ENCODE results near the gene SLC22A3. TPM values are rescaled to one million over a fixed set of nuclear protein-coding genes. Genes with fewer than 3 reads are reported as not detected.

SLC22A3 gene
- total and polyA plus RNA-seq, 2 of the 4 experiments (the other 2 are of a cell fraction) = not detected

- CTCF ChIA-PET = no interaction called here
- no peak overlapping the region for H2BK120ac ChIP-seq (ENCODE audit: low read depth, low read length)
- 0 out of 2 replicates have a peak, but pooled peaks cover 3% of the 10 kb centered on the region for H3K9me3 ChIP-seq (ENCODE audit: control insufficient read depth, insufficient read depth, low read length)
- TF ChIP-seq NFE2L2 (IDR thresholded peaks at IDR 0.05; ENCODE audit: low read depth, low read length) (no peak), RFX5 (IDR thresholded peaks at IDR 0.05; ENCODE audit: low read depth, low read length) (no peak), ELK1 (IDR thresholded peaks at IDR 0.05; ENCODE audit: borderline replicate concordance, low read depth, low read length) (no peak), USF2 (IDR thresholded peaks at IDR 0.05; ENCODE audit: low read depth, low read length) (no peak), FOS (IDR thresholded peaks at IDR 0.05; ENCODE audit: low read depth, low read length) (no peak), CTCF (conservative IDR thresholded peaks at IDR 0.05; ENCODE audit: low read depth, low read length) (no peak), BHLHE40 (IDR thresholded peaks at IDR 0.05; ENCODE audit: low read depth, low read length) (no peak), CEBPB (IDR thresholded peaks at IDR 0.05; ENCODE audit: low read depth, low read length) (no peak), MAZ (IDR thresholded peaks at IDR 0.05; ENCODE audit: borderline replicate concordance, low read depth, low read length) (no peak), SMC3 (IDR thresholded peaks at IDR 0.05; ENCODE audit: low read depth, low read length) (no peak), POLR2A (IDR thresholded peaks at IDR 0.05; ENCODE audit: low read depth, low read length) (no peak), CHD1 (IDR thresholded peaks at IDR 0.05; ENCODE audit: low read depth, low read length) (no peak), RAD21 (IDR thresholded peaks at IDR 0.05; ENCODE audit: low read length) (no peak), MXI1 (IDR thresholded peaks at IDR 0.05; ENCODE audit: borderline replicate concordance, low read depth, low read length) (no peak), RCOR1 (IDR thresholded peaks at IDR 0.05; ENCODE audit: insufficient replicate concordance, low read length) (no peak)
- no peak for ATAC-seq (ENCODE audit: low read depth)
- intact Hi-C loops (cut with micrococcal nuclease) (no loop called here), in situ Hi-C loops (cut with MboI; ENCODE audit: low sequenced_read_pairs) (no loop called here), dilution Hi-C loops (cut with HindIII; ENCODE audit: low sequenced_read_pairs, unreplicated experiment) (no loop called here)
- no peak overlapping the region for H3K18ac ChIP-seq (ENCODE audit: low read depth, low read length)
- no peak overlapping the region for H2BK20ac ChIP-seq (ENCODE audit: low read depth, low read length)
- no peaks in the 10 kb centered on the region for H4K20me1 ChIP-seq (ENCODE audit: insufficient read depth, low read length)
- no peaks in the 10 kb centered on the region for H3K9me1 ChIP-seq (ENCODE audit: insufficient read depth, low read length)
- H2AFZ ChIP-seq (replicated peaks; ENCODE audit: low read length, poor library complexity) = no peak overlapping the region
- no peak overlapping the region for H2BK5ac ChIP-seq (ENCODE audit: low read depth, low read length, poor library complexity, severe bottlenecking)
- no peak overlapping the region for H3K27ac ChIP-seq (ENCODE audit: insufficient read depth, low read length)
- no peak overlapping the region for H3K14ac ChIP-seq (replicated peaks; ENCODE audit: low read depth, low read length)
- H3K4me3 ChIP-seq (ENCODE audit: insufficient read depth, low read depth, low read length) = no peak overlapping the region
- H3K4me2 ChIP-seq (ENCODE audit: low read depth, low read length) = no peak overlapping the region
- WGBS, 2 experiments (ENCODE audit: extremely low coverage in 2 of 2, insufficient read length in 1 of 2) = 76% methylated on average over 6 of the region's 11 CpGs; no CpG with 5 or more reads in 1 of the 2 experiments
- H3K56ac ChIP-seq (ENCODE audit: extremely low read depth, insufficient read depth, low read length) = no peak overlapping the region
- H4K5ac ChIP-seq (ENCODE audit: low read depth, low read length) = no peak overlapping the region
- no peaks in the 10 kb centered on the region for H3K79me1 ChIP-seq (ENCODE audit: low read depth in 1 of 2, low read length in 2 of 2)
- DNase-seq = no peak
- H2AK5ac ChIP-seq (ENCODE audit: low read depth, low read length) = no peak overlapping the region
- BruUV-seq (replicated peaks) = no TSS peak
- H4K91ac ChIP-seq (ENCODE audit: insufficient read depth, low read depth, low read length) = no peak overlapping the region
- no peaks in the 10 kb centered on the region for H3K4me1 ChIP-seq (ENCODE audit: control insufficient read depth, insufficient read depth, low read length)
- no peak overlapping the region for H3K4ac ChIP-seq (ENCODE audit: low read depth, low read length)
- no peaks in the 10 kb centered on the region for H3K27me3 ChIP-seq (ENCODE audit: control insufficient read depth, insufficient read depth, low read length)
- H2AK9ac ChIP-seq (replicated peaks; ENCODE audit: low read depth, low read length, poor library complexity) = no peak overlapping the region
- no peak overlapping the region for H3K23ac ChIP-seq (ENCODE audit: low read depth, low read length)
- H2BK15ac ChIP-seq (ENCODE audit: low read depth, low read length) = no peak overlapping the region
- POLR2A ChIA-PET (ENCODE audit: unreplicated experiment) = no interaction called here
- no peaks in the 10 kb centered on the region for H3K36me3 ChIP-seq (ENCODE audit: control insufficient read depth, insufficient read depth, low read length)
- no peak overlapping the region for H4K8ac ChIP-seq (ENCODE audit: low read depth in 2 of 2, low read length in 2 of 2)
- no peak overlapping the region for H3K9ac ChIP-seq (ENCODE audit: low read depth, low read length)
Observed at GRCh38 chr6:160487116-160487515, 138.9 kb downstream of the SLC22A3 start.
